Endodermal cell (in vitro differentiated cells): Measurements from ENCODE around the gene NISCH. TPM values are rescaled to one million over a fixed set of nuclear protein-coding genes. Genes with fewer than 3 reads are reported as not detected.

Experiments used
- DNase-seq: peaks from one replicate; pipeline ENCODE4 v3.0.0-alpha.2; 2017
- H3K27ac ChIP-seq: 2 replicates; pipeline ENCODE4 v1.5.1; 2013; ENCODE audit warnings: mild to moderate bottlenecking, low read depth, low read length, moderate library complexity
- H3K27me3 ChIP-seq: 2 replicates; pipeline ENCODE4 v1.6.1; 2013; ENCODE audit warnings: mild to moderate bottlenecking, low read length, moderate library complexity; ENCODE audit not compliant: insufficient read depth, control insufficient read depth, poor library complexity, severe bottlenecking
- H3K36me3 ChIP-seq: 2 replicates; pipeline ENCODE4 v1.7.0; 2013; ENCODE audit warnings: mild to moderate bottlenecking, low read length, moderate library complexity; ENCODE audit not compliant: control insufficient read depth, insufficient read depth
- H3K4me1 ChIP-seq: one replicate; pipeline ENCODE4 v1.7.0; 2013; ENCODE audit warnings: low read length; ENCODE audit not compliant: control insufficient read depth, insufficient read depth
- H3K4me3 ChIP-seq: 2 replicates; pipeline ENCODE4 v1.5.1; 2013; ENCODE audit warnings: mild to moderate bottlenecking, low read length, moderate library complexity
- H3K9ac ChIP-seq: 2 replicates; pipeline ENCODE4 v1.6.1; 2013; ENCODE audit warnings: mild to moderate bottlenecking, low read length, moderate library complexity; ENCODE audit not compliant: poor library complexity, severe bottlenecking; ENCODE audit errors: extremely low read depth
- H3K9me3 ChIP-seq: 2 replicates; pipeline ENCODE4 v1.6.1; 2013; ENCODE audit warnings: mild to moderate bottlenecking, low read length, moderate library complexity; ENCODE audit not compliant: control insufficient read depth
- H3K27ac Mint-ChIP-seq: 2 replicates; pipeline ENCODE4 v1.8.0; 2020; ENCODE audit warnings: mixed read lengths
- H3K27me3 Mint-ChIP-seq: 2 replicates; pipeline ENCODE4 v1.8.0; 2021; ENCODE audit warnings: mild to moderate bottlenecking, mixed read lengths; ENCODE audit not compliant: insufficient read depth
- H3K36me3 Mint-ChIP-seq: 2 replicates; pipeline ENCODE4 v1.8.0; 2020; ENCODE audit warnings: low read depth, mixed read lengths
- H3K4me1 Mint-ChIP-seq: 2 replicates; pipeline ENCODE4 v1.8.0; 2020; ENCODE audit warnings: mixed read lengths
- H3K4me3 Mint-ChIP-seq: 2 replicates; pipeline ENCODE4 v1.8.0; 2020; ENCODE audit warnings: mild to moderate bottlenecking, moderate library complexity, mixed read lengths
- H3K9me3 Mint-ChIP-seq: 2 replicates; pipeline ENCODE4 v1.8.0; 2020; ENCODE audit warnings: mild to moderate bottlenecking, mixed read lengths
- CTCF ChIP-seq: fragments of 200-600 bp; sonication (generic); conservative IDR thresholded peaks from 2 replicates; pipeline ENCODE4 v1.5.0; 2021; ENCODE audit warnings: antibody characterized with exemption, mild to moderate bottlenecking
- WGBS, 2 experiments: methylation state at CpG; one replicate each; pipeline versions ENCODE4 v1.1.5 to v1.1.7; 2013; ENCODE audit warnings: missing lambda C conversion rate in 2 of 2, mixed read lengths in 1 of 2; ENCODE audit not compliant: insufficient coverage in 1 of 2, insufficient read length in 1 of 2; 5-methylcytosine and 5-hydroxymethylcytosine counted together
- total RNA-seq, 2 donors: library from RNA; stranded (reverse); fragmentation: NEBNext Ultra II Directional in 1 of 2; extraction: Animal tissue kit (Norgen Biotek cat#: 25700) in 1 of 2; gene quantifications; 2 replicates in 1 of 2; 3 replicates in 1 of 2; pipeline ENCODE4 v1.2.1, GENCODE V29; 2021

The NISCH gene
- total RNA-seq, 2 donors from 2014 or later: 151 to 156 TPM

GRCh38 chr3:52527732-52528585 lies 72.6 kb downstream of the NISCH start:
- peak; percentile 31 for DNase-seq
- no peaks in the 10 kb centered on the region for H3K4me1 Mint-ChIP-seq
- H3K27ac ChIP-seq: no peak overlapping the region
- H3K9me3 ChIP-seq: no peaks in the 10 kb centered on the region
- H3K27me3 Mint-ChIP-seq: no peaks in the 10 kb centered on the region
- H3K4me3 Mint-ChIP-seq: no peak overlapping the region
- no peak overlapping the region for H3K4me3 ChIP-seq
- H3K36me3 ChIP-seq: peaks cover 70% of the 10 kb centered on the region
- H3K36me3 Mint-ChIP-seq: peaks cover 34% of the 10 kb centered on the region
- H3K4me1 ChIP-seq: peaks cover 5% of the 10 kb centered on the region
- TF ChIP-seq CTCF: no peak
- no peaks in the 10 kb centered on the region for H3K9me3 Mint-ChIP-seq
- WGBS, 2 experiments: 90 to 97% methylated on average over 13 to 18 of the region's 18 CpGs
- no peak overlapping the region for H3K9ac ChIP-seq
- H3K27ac Mint-ChIP-seq: no peak overlapping the region
- no peaks in the 10 kb centered on the region for H3K27me3 ChIP-seq

GRCh38 chr3:52528586-52529375 lies 73.4 kb downstream of the NISCH start:
- Mint-ChIP-seq H3K27me3 (no peaks in the 10 kb centered on the region), H3K9me3 (no peaks in the 10 kb centered on the region), H3K4me1 (no peaks in the 10 kb centered on the region), H3K4me3 (no peak overlapping the region), H3K36me3 (peaks cover 32% of the 10 kb centered on the region), H3K27ac (peak overlapping the region; percentile 44)
- H3K9me3 ChIP-seq: no peaks in the 10 kb centered on the region
- 96 to 97% methylated on average over 22 to 25 of the region's 25 CpGs for WGBS, 2 experiments
- H3K27me3 ChIP-seq: no peaks in the 10 kb centered on the region
- H3K36me3 ChIP-seq: peaks cover 70% of the 10 kb centered on the region
- peaks cover 5% of the 10 kb centered on the region for H3K4me1 ChIP-seq
- H3K9ac ChIP-seq: no peak overlapping the region
- peak; percentile 45 for DNase-seq
- H3K4me3 ChIP-seq: no peak overlapping the region
- no peak overlapping the region for H3K27ac ChIP-seq
- TF ChIP-seq CTCF: no peak

- H3K4me3 Mint-ChIP-seq: no peak overlapping the region
- peak overlapping the region; percentile 61 for H3K27ac Mint-ChIP-seq
- Histone ChIP-seq H3K4me3 (no peak overlapping the region), H3K27ac (no peak overlapping the region), H3K36me3 (peaks cover 64% of the 10 kb centered on the region), H3K27me3 (no peaks in the 10 kb centered on the region), H3K9ac (no peak overlapping the region), H3K9me3 (no peaks in the 10 kb centered on the region), H3K4me1 (peaks cover 5% of the 10 kb centered on the region)
- TF ChIP-seq CTCF: no peak
- peak; percentile 31 for DNase-seq
- no peaks in the 10 kb centered on the region for H3K9me3 Mint-ChIP-seq
- peaks cover 3% of the 10 kb centered on the region for H3K4me1 Mint-ChIP-seq
- H3K36me3 Mint-ChIP-seq: peaks cover 24% of the 10 kb centered on the region
- no peaks in the 10 kb centered on the region for H3K27me3 Mint-ChIP-seq
- 89 to 91% methylated on average over 11 to 12 of the region's 12 CpGs for WGBS, 2 experiments
Observed at GRCh38 chr3:52529376-52530333, 74.3 kb downstream of the NISCH start.
